ENCODE measurements around the gene EIF3B.
"Not testable (repeated sequence)": the region's sequence is repeated elsewhere in the genome, so short reads cannot be mapped to it uniquely, and the experiment has no call there.

The EIF3B gene

DNA sequence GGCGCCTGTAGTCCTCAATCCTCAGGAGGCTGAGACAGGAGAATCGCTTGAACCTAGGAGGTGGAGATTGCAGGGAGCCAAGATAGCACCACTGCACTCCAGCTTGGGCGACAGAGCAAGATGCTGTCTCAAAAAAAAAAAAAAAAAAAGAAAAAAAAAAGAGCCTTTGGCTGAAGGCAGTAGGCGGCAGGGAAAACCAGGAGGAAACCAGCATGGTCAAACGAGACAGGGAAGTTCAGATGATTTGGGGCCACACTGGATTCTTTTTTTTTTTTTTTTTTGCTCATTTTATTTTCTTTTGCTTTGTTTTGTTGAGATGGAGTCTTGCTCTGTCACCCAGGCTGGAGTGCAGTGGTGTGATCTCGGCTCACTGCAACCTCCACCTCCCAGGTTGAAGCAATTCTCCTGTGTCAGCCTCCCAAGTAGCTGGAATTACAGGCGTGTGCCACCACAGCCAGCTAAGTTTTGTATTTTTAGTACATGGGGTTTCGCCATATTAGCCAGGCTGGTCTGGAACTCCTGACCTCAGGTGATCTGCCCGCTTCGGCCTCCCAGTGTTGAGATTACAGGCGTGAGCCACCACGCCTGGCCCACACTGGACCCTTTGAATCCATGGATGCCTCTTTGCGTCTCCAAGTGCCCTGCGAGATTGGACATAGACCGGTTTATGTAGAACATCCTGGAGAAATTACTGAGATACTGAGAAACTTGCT lies 7.1 kb upstream of the EIF3B start:
- not testable (repeated sequence) for DNase-seq (ENCODE audit: low read depth in 2 of 2)

DNA sequence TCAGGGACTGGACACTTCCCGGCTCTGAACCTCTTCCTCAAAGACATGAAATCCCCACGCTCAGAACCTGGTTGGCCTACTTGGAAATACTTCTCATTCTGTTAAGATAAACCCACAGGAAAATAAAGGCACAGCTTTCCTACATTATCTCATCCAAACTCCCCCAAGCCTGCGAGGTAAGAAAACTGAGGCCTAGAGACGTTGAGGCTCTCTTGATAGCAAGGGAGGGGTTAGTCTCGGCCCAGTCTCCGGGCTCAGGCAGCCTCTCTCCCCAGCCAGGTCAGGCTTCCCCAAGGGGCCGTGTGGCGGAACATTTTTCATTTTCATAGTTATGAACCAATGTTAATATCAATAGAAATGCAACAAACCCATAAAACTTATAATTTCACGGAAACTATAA lies 4.6 kb upstream of the EIF3B start:
- DNase-seq (ENCODE audit: low read depth in 2 of 2) = no peak

DNA sequence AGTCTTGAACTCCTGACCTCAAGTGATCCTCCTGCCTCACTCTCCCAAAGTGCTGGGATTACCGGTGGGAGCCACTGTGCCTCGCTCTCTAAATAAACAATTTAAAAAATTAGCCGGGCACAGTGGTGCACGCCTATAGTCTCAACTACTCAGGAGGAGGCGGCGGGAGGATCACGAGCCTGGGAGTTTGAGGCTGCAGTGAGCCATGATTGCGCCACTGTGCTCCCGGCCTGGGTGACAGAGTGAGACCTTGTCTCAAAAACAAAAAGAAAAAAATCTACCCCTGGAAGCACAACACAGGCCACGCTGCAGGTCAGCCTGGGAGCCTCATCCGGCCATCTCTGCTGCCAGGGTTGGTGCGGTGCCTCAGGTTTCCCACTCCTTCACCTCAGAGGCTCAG lies 3.8 kb upstream of the EIF3B start:
- DNase-seq (ENCODE audit: low read depth in 2 of 2) = no peak

DNA sequence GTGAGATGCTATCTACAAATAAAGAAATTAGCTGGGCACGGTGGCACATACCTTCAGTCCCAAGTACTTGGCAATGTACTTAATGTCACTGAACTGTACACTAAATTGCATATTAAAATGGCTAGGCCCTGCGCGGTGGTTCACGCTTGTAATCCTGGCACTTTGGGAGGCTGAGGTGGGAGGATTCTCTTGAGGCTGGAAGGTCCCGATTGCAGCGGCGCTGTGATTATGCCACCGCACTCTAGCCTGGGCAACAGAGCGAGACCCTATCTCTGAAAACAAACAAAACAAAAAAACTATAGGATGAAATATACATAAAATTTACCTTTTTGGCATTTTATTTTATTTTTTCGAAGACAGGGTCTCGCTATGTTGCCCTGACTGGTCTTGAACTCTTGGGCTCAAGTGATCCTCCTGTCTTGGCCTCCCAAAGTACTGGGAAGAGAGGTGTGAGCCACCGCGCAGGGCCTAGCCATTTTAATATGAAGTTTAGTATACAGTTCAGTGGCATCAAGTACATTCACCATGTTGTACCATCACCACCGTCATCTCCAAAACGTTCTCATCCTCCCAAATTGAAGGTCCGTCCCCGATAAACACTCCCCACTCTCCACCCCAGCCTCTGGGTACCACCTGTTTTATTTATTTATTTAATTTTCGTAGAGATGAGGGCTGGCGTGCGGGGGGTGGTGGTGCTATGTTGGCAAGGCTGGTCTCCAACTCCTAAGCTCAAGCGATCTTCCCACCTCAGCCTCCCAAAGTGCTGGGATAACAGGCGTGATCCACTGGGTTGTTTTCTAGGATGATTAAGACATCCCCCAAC lies 1.3 kb upstream of the EIF3B start:
- DNase-seq (ENCODE audit: low read depth in 2 of 2) = no peak

GRCh38 chr7:2353936-2354185 lies 766 bp upstream of the EIF3B start:
- DNase-seq (ENCODE audit: low read depth in 2 of 2) = peak; percentile 84 to 85

GRCh38 chr7:2354939-2355704 lies 495 bp downstream of the EIF3B start:
- DNase-seq (ENCODE audit: low read depth in 2 of 2) = no peak

GRCh38 chr7:2355705-2356008 lies 1.0 kb downstream of the EIF3B start:
- no peak for DNase-seq (ENCODE audit: low read depth in 2 of 2)

GRCh38 chr7:2357165-2357564 lies 2.5 kb downstream of the EIF3B start:
- DNase-seq (ENCODE audit: low read depth in 2 of 2) = no peak

DNA sequence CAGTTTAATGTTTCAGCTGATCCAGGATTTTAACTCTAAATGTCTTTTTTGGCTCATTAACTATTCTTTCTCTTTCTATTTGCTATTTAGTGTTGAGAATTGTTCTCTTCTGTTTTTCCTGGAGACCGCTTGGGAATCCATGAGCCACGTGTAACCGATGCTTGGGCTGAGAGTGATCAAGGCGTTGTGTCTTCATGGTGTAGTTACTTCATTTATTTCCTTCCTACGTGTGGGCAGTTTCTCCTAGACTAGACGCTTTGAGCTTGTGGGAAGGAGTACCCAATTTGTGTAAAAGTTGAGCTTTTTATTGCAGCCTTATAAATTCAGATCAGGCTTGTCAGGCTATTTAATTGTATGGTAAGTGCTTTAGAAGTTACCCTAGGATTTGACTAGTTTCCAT lies 2.9 kb downstream of the EIF3B start:
- no peak for DNase-seq (ENCODE audit: low read depth in 2 of 2)

DNA sequence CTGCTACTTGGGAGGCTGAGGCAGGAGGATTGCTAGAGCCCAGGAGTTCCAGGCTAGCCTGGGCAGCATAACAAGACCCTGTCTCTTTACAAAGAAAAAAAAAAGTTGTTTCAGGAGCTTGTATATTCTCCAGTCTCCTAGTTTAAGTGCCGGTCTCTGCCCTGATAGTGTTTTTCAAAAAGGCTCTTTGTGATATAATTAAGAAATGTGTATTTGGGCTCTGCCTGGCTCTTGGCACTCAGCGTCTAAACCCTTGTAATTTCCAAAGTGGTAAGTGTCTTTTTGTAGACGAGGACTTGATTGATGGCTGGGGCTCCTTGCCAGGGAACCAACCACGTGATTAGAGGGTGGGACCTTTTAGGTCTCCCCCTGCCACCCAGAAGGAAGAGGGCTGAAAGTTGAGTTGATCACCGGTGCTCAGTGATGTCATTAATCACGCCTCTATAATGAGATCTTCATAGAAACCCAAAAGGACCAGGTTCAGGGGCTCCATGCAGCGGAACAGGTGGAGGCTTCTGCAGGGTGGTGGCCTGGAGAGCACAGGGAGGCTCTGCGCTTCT lies 4.4 kb downstream of the EIF3B start:
- no peak for DNase-seq (ENCODE audit: low read depth in 2 of 2)

GRCh38 chr7:2359610-2360009 lies 5.0 kb downstream of the EIF3B start:
- DNase-seq (ENCODE audit: low read depth in 2 of 2) = no peak

- DNase-seq (ENCODE audit: low read depth in 2 of 2) = no peak
Observed at GRCh38 chr7:2360796-2361195, 6.2 kb downstream of the EIF3B start.

GRCh38 chr7:2362385-2363088 lies 7.9 kb downstream of the EIF3B start:
- DNase-seq (ENCODE audit: low read depth in 2 of 2) = no peak

- no peak for DNase-seq (ENCODE audit: low read depth in 2 of 2)
Observed at GRCh38 chr7:2369139-2369538, 14.5 kb downstream of the EIF3B start.

DNA sequence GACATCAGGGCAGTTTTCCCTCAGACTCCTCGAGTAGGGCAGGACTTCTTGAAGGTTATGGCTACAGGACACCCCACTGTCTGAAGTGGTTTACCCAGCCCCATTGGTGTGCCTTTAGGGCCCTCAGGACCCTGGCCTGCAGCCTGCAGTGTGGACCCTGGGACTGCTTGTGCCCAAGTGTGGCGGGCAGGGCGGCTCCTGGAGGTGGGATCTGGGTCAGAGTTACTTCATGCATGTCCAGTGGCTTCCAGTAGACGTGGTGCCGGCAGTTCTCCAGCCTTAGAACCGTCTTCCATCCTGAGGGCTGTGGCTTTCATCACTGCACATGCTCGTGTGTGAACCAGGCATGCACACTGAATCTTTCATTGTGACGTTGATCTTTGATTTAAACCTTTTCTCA lies 16.7 kb downstream of the EIF3B start:
- no peak for DNase-seq (ENCODE audit: low read depth in 2 of 2)

GRCh38 chr7:2372724-2373123 lies 18.1 kb downstream of the EIF3B start:
- no peak for DNase-seq (ENCODE audit: low read depth in 2 of 2)

- no peak for DNase-seq (ENCODE audit: low read depth in 2 of 2)
Observed at GRCh38 chr7:2373124-2373556, 18.5 kb downstream of the EIF3B start.

DNA sequence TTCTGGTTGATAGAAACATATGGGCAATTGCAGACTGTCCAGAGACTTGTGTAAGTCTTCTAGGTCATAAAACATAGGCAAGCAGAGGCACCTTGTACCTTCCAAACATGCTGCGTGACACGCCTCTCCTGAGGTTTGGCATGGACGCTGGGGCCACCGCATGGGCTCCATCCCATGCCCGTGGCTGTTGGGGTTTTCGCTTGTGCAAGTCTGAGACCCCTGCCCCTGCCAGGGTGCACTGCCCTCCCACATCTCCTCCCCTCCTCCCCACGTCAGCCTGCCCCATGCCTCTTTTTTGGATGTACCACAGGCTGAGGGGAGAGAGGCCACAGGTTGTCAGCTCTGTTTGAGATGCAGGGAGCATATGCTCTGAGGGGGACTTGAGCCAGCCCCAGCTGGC lies 19.0 kb downstream of the EIF3B start:
- no peak for DNase-seq (ENCODE audit: low read depth in 2 of 2)

DNA sequence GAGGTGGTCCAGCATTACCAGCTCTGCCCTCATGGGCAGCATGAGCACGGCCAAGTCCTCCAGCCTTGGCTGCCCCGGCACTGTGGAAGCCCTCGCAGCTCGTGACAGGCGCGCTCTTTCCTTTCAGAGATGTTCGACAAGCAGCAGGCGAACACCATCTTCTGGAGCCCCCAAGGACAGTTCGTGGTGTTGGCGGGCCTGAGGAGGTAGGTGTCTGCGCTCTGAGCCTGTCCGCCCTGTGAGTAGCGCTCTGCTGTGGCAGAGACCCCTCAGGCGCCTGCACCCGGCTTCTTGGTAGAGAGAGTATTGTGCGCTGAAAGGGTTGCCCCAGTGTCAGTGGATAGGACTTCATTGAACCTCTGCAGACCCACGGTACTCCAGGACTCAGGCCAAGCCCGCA lies 19.8 kb downstream of the EIF3B start:
- no peak for DNase-seq (ENCODE audit: low read depth in 2 of 2)

DNA sequence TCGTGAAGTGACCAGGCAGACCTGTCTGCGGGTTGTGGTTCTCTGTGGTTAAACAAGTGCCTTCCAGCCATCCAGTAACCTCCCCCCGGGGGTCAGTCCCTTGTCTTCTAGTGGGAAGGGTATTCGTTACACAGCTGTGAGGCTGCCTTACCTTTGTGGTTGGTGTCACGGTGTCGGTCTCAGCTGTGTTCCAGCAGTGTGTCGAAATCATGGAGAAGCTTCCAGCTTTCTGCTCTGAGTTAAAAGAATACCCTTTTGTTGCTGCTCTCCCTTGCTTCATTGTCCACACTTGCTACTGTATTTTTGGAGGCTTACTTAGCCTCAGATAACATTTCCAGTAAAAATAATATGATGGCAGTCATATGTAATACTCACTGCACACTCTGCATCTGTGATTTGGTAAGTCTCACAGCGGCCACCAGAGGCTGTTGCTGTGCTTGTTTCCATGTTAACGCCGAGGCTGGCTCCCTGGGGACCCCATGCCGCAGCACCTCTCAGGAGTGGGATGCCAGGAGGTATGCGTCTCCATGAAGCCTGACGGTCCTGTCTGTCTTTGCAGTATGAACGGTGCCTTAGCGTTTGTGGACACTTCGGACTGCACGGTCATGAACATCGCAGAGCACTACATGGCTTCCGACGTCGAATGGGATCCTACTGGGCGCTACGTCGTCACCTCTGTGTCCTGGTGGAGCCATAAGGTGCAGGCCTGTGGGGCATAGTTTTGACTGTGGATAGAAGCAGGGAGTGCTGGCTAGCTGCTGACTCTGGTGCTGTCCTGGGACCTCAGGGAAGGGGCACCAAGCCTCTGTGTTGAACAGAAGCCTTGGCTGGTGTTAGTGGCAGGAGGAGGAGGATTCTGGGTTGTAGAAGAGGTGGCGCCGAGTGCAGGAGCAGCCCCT lies 20.5 kb downstream of the EIF3B start:
- no peak for DNase-seq (ENCODE audit: low read depth in 2 of 2)
